Measurements from ENCODE around the gene UBE2F.

Gene UBE2F

DNA sequence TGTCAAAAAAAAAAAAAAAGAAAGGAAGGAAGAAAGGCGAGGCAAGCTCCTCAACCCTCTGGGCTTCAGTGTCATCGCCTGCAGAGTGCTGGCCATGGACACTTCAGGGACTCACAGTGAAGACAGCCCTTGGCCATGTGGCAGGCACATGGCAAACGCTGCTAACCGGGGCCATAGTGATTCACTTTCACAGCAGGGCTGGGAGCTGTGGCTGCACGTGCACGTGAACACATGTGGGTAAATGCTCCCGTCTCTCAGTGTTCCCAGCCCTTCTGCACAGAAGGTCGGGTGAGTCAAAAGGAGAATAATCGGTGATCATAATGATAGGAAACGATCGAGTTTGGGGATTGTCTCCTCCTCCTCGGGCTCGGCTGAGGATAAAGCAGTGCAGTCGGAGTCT is 46.1 kb upstream of the UBE2F start:
- Histone ChIP-seq H2AFZ (ENCODE audit: low read depth, low read length) (no peak overlapping the region), H3K27ac (ENCODE audit: low read length) (no peak overlapping the region), H3K9ac (ENCODE audit: low read depth, low read length) (no peak overlapping the region), H3K4me2 (ENCODE audit: insufficient read depth, low read length) (no peak overlapping the region), H3K27me3 (ENCODE audit: insufficient read depth, low read length, poor library complexity) (no peaks in the 10 kb centered on the region), H3K4me1 (ENCODE audit: insufficient read depth, low read length) (no peaks in the 10 kb centered on the region), H4K20me1 (ENCODE audit: insufficient read depth, low read length) (no peaks in the 10 kb centered on the region; the same call in 1 of the 2 replicates), H3K36me3 (ENCODE audit: insufficient read depth, low read length) (no peaks in the 10 kb centered on the region), H3K4me3 (ENCODE audit: low read depth in 1 of 2, low read length in 2 of 2) (no peak overlapping the region), H3K9me3 (ENCODE audit: insufficient read depth, low read length, severe bottlenecking) (no peaks in the 10 kb centered on the region), H3K79me2 (ENCODE audit: insufficient read depth, low read length) (no peaks in the 10 kb centered on the region)
- no peak for DNase-seq
- TF ChIP-seq, protein P1, sequence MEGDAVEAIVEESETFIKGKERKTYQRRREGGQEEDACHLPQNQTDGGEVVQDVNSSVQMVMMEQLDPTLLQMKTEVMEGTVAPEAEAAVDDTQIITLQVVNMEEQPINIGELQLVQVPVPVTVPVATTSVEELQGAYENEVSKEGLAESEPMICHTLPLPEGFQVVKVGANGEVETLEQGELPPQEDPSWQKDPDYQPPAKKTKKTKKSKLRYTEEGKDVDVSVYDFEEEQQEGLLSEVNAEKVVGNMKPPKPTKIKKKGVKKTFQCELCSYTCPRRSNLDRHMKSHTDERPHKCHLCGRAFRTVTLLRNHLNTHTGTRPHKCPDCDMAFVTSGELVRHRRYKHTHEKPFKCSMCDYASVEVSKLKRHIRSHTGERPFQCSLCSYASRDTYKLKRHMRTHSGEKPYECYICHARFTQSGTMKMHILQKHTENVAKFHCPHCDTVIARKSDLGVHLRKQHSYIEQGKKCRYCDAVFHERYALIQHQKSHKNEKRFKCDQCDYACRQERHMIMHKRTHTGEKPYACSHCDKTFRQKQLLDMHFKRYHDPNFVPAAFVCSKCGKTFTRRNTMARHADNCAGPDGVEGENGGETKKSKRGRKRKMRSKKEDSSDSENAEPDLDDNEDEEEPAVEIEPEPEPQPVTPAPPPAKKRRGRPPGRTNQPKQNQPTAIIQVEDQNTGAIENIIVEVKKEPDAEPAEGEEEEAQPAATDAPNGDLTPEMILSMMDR (IDR thresholded peaks at IDR 0.05; ENCODE audit: borderline replicate concordance, extremely low read depth, low read length, poor library complexity, severe bottlenecking) = no peak
- TF ChIP-seq EZH2 (IDR thresholded peaks at IDR 0.05; ENCODE audit: borderline replicate concordance, low read depth, low read length, severe bottlenecking) = no peak
- no peak for ATAC-seq (ENCODE audit: insufficient read depth, low read depth)

DNA sequence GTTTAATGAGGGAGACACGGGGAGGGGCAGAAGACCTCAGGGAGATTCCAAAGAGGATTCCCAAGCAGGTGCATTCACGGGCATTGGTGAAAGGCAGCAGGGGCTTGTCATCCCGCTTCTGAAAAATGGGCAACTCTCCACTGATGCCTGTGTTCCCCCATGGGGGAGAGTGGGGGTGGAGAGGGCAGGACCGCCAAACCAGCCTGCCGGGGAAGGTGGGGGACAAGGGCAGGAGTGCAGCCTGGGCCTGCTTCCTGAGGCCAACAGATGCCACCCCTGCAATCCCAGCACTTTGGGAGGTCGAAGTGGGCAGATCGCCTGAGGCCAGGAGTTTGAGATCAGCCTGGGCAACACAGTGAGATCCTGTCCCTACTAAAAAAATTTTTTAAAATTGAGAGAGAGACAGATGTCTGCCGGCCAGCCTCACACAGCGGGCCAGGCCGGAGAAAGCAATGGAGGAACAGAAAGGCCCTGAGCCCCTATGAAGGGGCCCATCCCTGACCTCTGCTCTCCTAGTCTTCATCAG is 44.8 kb upstream of the UBE2F start:
- H3K9me3 ChIP-seq (ENCODE audit: insufficient read depth, low read length, severe bottlenecking) = no peaks in the 10 kb centered on the region
- ATAC-seq (ENCODE audit: insufficient read depth, low read depth) (no peak), DNase-seq (no peak)
- H3K4me3 ChIP-seq (ENCODE audit: low read depth in 1 of 2, low read length in 2 of 2) = no peak overlapping the region
- H3K36me3 ChIP-seq (ENCODE audit: insufficient read depth, low read length) = no peaks in the 10 kb centered on the region
- no peaks in the 10 kb centered on the region for H3K4me1 ChIP-seq (ENCODE audit: insufficient read depth, low read length)
- no peak for TF ChIP-seq EZH2 (IDR thresholded peaks at IDR 0.05; ENCODE audit: borderline replicate concordance, low read depth, low read length, severe bottlenecking)
- TF ChIP-seq, protein P1 (IDR thresholded peaks at IDR 0.05; ENCODE audit: borderline replicate concordance, extremely low read depth, low read length, poor library complexity, severe bottlenecking) = no peak
- H2AFZ ChIP-seq (ENCODE audit: low read depth, low read length) = no peak overlapping the region
- no peak overlapping the region for H3K27ac ChIP-seq (ENCODE audit: low read length)
- H3K4me2 ChIP-seq (ENCODE audit: insufficient read depth, low read length) = no peak overlapping the region
- H4K20me1 ChIP-seq (ENCODE audit: insufficient read depth, low read length) = no peaks in the 10 kb centered on the region; the same call in 1 of the 2 replicates
- H3K9ac ChIP-seq (ENCODE audit: low read depth, low read length) = no peak overlapping the region
- H3K27me3 ChIP-seq (ENCODE audit: insufficient read depth, low read length, poor library complexity) = no peaks in the 10 kb centered on the region
- no peaks in the 10 kb centered on the region for H3K79me2 ChIP-seq (ENCODE audit: insufficient read depth, low read length)

DNA sequence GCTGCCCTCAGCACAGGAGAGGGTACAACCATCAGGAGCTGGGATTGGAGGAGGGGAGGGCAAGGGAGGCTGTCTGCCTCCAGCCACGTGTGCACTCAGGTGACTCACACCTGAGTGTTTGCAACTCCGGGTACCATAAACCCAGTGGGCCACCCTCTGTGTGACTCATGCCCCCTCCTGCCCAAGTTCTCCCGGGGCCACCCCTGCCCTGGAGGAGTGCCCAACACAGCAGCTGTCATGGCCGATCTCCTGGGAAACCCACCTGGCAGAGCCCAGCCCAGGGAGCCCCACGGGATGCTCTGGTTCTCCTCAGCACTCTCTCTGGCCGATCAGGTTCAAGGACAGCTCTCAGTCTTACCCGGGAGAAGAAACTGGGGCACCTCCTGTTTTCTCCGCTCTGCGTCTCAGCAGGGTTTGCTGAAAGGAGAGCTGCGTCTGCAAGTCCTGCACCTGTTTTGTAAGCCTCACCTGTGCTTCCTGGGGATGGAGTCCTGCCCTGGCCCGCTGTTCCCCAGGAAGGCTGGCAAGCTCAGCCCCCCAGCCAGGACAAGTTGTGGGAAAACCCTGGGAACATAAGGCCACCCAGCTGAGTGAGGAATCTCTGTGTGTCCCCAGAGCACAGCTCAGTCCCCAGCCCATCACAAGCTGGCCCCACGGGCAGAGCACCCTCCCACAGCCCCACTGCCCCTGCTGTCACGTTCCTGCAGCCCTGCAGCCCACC is 44.0 kb upstream of the UBE2F start:
- Histone ChIP-seq H3K27me3 (ENCODE audit: insufficient read depth, low read length, poor library complexity) (no peaks in the 10 kb centered on the region), H3K36me3 (ENCODE audit: insufficient read depth, low read length) (no peaks in the 10 kb centered on the region), H4K20me1 (ENCODE audit: insufficient read depth, low read length) (no peaks in the 10 kb centered on the region; the same call in 1 of the 2 replicates), H3K9me3 (ENCODE audit: insufficient read depth, low read length, severe bottlenecking) (no peaks in the 10 kb centered on the region), H3K4me3 (ENCODE audit: low read depth in 1 of 2, low read length in 2 of 2) (no peak overlapping the region), H2AFZ (ENCODE audit: low read depth, low read length) (no peak overlapping the region), H3K4me2 (ENCODE audit: insufficient read depth, low read length) (no peak overlapping the region), H3K4me1 (ENCODE audit: insufficient read depth, low read length) (no peaks in the 10 kb centered on the region), H3K79me2 (ENCODE audit: insufficient read depth, low read length) (no peaks in the 10 kb centered on the region), H3K9ac (ENCODE audit: low read depth, low read length) (no peak overlapping the region), H3K27ac (ENCODE audit: low read length) (no peak overlapping the region)
- DNase-seq = no peak
- ATAC-seq (ENCODE audit: insufficient read depth, low read depth) = no peak
- no peak for TF ChIP-seq EZH2 (IDR thresholded peaks at IDR 0.05; ENCODE audit: borderline replicate concordance, low read depth, low read length, severe bottlenecking)
- TF ChIP-seq, protein P1 (IDR thresholded peaks at IDR 0.05; ENCODE audit: borderline replicate concordance, extremely low read depth, low read length, poor library complexity, severe bottlenecking) = no peak

Data from DND-41 (cell line).